ENCODE measurements around the gene EIF6.

GRCh38 chr20:35243986-35244385 lies 40.6 kb downstream of the EIF6 start:
- TF ChIP-seq CTCF (IDR thresholded peaks at IDR 0.05 in 4 of 5, conservative IDR thresholded peaks at IDR 0.05 in 1 of 5) (no peak), POLR2A (IDR thresholded peaks at IDR 0.05) (no peak)
